Natural killer cell (primary cell): Measurements from ENCODE around the gene GOLGA6L4. TPM values are rescaled to one million over a fixed set of nuclear protein-coding genes. Genes with fewer than 3 reads are reported as not detected.
"Not testable (repeated sequence)": the region's sequence is repeated elsewhere in the genome, so short reads cannot be mapped to it uniquely, and the experiment has no call there.

ENCODE experiments used
- ATAC-seq, 3 donors: fragments of 150-1000 bp in 2 of 3; fragments of 200-7000 bp in 1 of 3; cut with Tn5 transposase; 1 replicate in 1 of 3; 2 replicates in 2 of 3; pipeline ENCODE4 v1.10.0; 2021; ENCODE audit warnings: mild to moderate bottlenecking in 2 of 3, moderate library complexity in 2 of 3
- DNase-seq, 2 donors: peaks; one replicate each; pipeline versions ENCODE4 v3.0.0 to v3.0.0-alpha.2; 2013 to 2021; ENCODE audit warnings: mixed read lengths in 1 of 2
- H3K27ac ChIP-seq: one replicate; pipeline ENCODE4 v1.5.1; 2013; ENCODE audit warnings: mild to moderate bottlenecking, low read length
- H3K27me3 ChIP-seq: one replicate; pipeline ENCODE4 v1.6.1; 2013; ENCODE audit warnings: low read length; ENCODE audit not compliant: control insufficient read depth, insufficient read depth
- H3K36me3 ChIP-seq: one replicate; pipeline ENCODE4 v1.6.1; 2013; ENCODE audit warnings: low read length; ENCODE audit not compliant: control insufficient read depth, insufficient read depth
- H3K4me1 ChIP-seq: one replicate; pipeline ENCODE4 v1.6.1; 2013; ENCODE audit warnings: low read length; ENCODE audit not compliant: control insufficient read depth, insufficient read depth
- H3K4me3 ChIP-seq: one replicate; pipeline ENCODE4 v1.5.1; 2013; ENCODE audit warnings: low read length
- H3K9me3 ChIP-seq: one replicate; pipeline ENCODE4 v1.6.1; 2013; ENCODE audit warnings: low read length; ENCODE audit not compliant: control insufficient read depth, insufficient read depth
- H3K27ac Mint-ChIP-seq, 2 donors: one replicate each; pipeline ENCODE4 v1.8.0; 2022; ENCODE audit warnings: mild to moderate bottlenecking in 2 of 2, mixed read lengths in 2 of 2, moderate library complexity in 1 of 2
- H3K27me3 Mint-ChIP-seq, 2 donors: one replicate each; pipeline ENCODE4 v1.8.0; 2022; ENCODE audit warnings: low read depth in 2 of 2, mixed read lengths in 2 of 2
- H3K36me3 Mint-ChIP-seq: one replicate; pipeline ENCODE4 v1.8.0; 2022; ENCODE audit warnings: mixed read lengths
- H3K4me1 Mint-ChIP-seq, 2 donors: one replicate each; pipeline ENCODE4 v1.8.0; 2022; ENCODE audit warnings: mixed read lengths in 2 of 2
- H3K4me3 Mint-ChIP-seq: one replicate; pipeline ENCODE4 v1.8.0; 2022; ENCODE audit warnings: mild to moderate bottlenecking, moderate library complexity, mixed read lengths
- H3K9me3 Mint-ChIP-seq, 2 donors: one replicate each; pipeline ENCODE4 v1.8.0; 2022; ENCODE audit warnings: mixed read lengths in 2 of 2
- WGBS: methylation state at CpG from one replicate; pipeline ENCODE4 v1.1.7; 2013; ENCODE audit warnings: missing lambda C conversion rate; ENCODE audit not compliant: insufficient coverage; 5-methylcytosine and 5-hydroxymethylcytosine counted together
- intact Hi-C: fragments of 100-400 bp; cut with micrococcal nuclease; formaldehyde crosslinking; loops from one replicate; pipeline ENCODE4 v1.14.2; 2022
- total RNA-seq, 4 donors: library from RNA; stranded (reverse); fragments of 120-200 nt in 1 of 4; gene quantifications; one replicate each; pipeline versions ENCODE4 v1.2.3 to v1.2.4, GENCODE V29; 2013 to 2022

The GOLGA6L4 gene
- total RNA-seq: 1 to 10 TPM; 3.7 to 4.4 (median 4.1) TPM
- total RNA-seq (2013): 4.3 TPM

DNA sequence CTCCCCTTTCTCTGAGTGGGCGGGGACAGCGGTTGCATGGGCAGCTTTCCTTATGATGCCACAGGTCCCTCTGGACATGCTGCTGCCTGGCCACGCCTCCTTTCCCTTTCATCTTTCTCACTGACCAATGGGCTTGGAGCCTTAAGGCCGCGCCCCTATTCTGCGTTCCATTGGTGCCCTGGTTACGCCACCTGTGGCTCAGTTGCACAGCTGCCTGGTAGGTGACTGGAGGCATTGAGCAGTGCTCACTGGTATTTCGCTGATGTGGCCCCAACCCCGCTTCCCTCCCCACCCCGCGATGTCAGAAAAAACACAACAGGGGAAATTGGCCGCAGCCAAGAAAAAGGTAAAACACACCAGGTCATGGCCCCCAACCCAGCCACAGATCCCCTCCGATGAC, at the start of gene GOLGA6L4:
Gene GOLGA6L4 (plus strand): TSS at position 201 of the 400 bp plus-strand sequence. CDS start 62 bp downstream, at position 263.
- H3K27ac Mint-ChIP-seq, H3K4me1 ChIP-seq, H3K9me3 Mint-ChIP-seq, H3K27me3 ChIP-seq, H3K36me3 Mint-ChIP-seq, ATAC-seq, H3K4me1 Mint-ChIP-seq, H3K4me3 Mint-ChIP-seq, H3K9me3 ChIP-seq, DNase-seq, H3K36me3 ChIP-seq, H3K27ac ChIP-seq, H3K27me3 Mint-ChIP-seq, H3K4me3 ChIP-seq, intact Hi-C loops: not testable (repeated sequence)
- WGBS: no CpG with 5 or more reads among the region's 13 CpGs

- H3K4me3 Mint-ChIP-seq, H3K27me3 Mint-ChIP-seq, H3K9me3 ChIP-seq, H3K27ac ChIP-seq, H3K27me3 ChIP-seq, H3K36me3 ChIP-seq, DNase-seq, H3K4me1 Mint-ChIP-seq, H3K4me1 ChIP-seq, H3K36me3 Mint-ChIP-seq, H3K27ac Mint-ChIP-seq, intact Hi-C loops, ATAC-seq, H3K4me3 ChIP-seq, H3K9me3 Mint-ChIP-seq: not testable (repeated sequence)
- WGBS: no CpG with 5 or more reads among the region's 5 CpGs
Observed at GRCh38 chr15:84192982-84193381, 42.6 kb upstream of the GOLGA6L4 start.

DNA sequence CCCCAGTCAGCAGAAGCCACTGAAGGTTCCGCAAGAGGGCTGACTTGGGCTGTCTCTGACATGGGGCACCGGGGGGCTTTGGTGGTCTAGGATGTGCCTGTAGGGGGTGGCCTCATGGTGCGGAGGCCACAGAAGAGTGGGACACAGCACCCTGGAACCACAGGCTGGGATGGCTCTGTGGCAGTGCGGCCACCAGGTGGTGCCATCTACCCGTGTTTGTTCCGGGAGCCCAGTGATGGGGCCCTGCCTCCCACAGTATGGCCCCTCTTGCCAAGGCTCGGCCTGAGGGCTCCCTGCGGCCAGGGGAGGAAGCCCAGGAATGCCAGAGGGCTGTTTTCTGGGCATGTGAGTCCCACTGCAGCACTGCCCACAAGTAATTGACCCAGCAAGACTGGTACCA, 40.0 kb upstream of the GOLGA6L4 start:
- ATAC-seq: peak; percentile 78 to 94 (median 90)
- H3K36me3 ChIP-seq, H3K27me3 ChIP-seq, H3K27me3 Mint-ChIP-seq, H3K4me3 Mint-ChIP-seq, intact Hi-C loops, H3K36me3 Mint-ChIP-seq, H3K27ac ChIP-seq, H3K4me3 ChIP-seq, DNase-seq, H3K9me3 ChIP-seq, H3K4me1 Mint-ChIP-seq, H3K9me3 Mint-ChIP-seq, H3K27ac Mint-ChIP-seq, H3K4me1 ChIP-seq: not testable (repeated sequence)
- WGBS: no CpG with 5 or more reads among the region's 8 CpGs

DNA sequence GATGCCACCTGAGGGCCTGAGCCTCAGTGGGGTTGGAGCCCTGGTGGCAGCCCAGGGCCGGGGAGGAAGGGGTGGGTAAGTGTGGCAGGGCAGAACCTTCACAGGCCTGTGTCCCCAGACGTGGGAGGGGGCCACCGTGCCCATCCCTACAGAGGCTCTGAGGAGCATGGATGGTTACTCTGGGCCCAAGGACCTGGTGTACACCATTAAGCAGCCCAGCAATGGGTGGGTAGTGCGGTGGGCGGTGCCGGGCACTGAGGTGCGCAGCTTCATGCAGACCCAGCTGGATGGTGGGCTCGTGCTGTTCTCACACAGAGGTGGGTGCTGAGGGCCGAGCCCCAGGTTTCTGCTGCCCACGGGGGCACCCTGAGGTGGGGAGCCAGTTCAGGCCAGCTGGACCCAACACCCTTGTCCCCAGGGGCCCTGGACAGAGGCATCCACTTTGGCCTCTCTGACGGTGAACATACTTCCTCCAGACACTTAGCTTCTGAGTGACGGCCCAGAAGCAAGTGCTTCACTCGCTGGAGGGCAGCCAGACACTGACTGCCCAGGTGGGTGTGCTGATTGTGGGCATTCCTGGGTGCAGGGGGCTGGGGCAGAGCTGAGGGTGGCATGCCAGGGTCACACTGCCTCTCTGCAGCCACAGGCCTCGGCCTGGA, 38.9 kb upstream of the GOLGA6L4 start:
- no CpG with 5 or more reads among the region's 14 CpGs for WGBS
- DNase-seq, H3K27me3 ChIP-seq, H3K36me3 Mint-ChIP-seq, ATAC-seq, H3K27me3 Mint-ChIP-seq, H3K4me3 Mint-ChIP-seq, H3K4me1 Mint-ChIP-seq, H3K27ac Mint-ChIP-seq, H3K4me1 ChIP-seq, intact Hi-C loops, H3K27ac ChIP-seq, H3K9me3 Mint-ChIP-seq, H3K4me3 ChIP-seq, H3K36me3 ChIP-seq, H3K9me3 ChIP-seq: not testable (repeated sequence)

GRCh38 chr15:84199865-84200264, 35.7 kb upstream of the GOLGA6L4 start:
- H3K27ac Mint-ChIP-seq, H3K9me3 Mint-ChIP-seq, H3K27me3 Mint-ChIP-seq, intact Hi-C loops, H3K9me3 ChIP-seq, H3K4me1 Mint-ChIP-seq, H3K36me3 ChIP-seq, H3K4me3 ChIP-seq, H3K4me3 Mint-ChIP-seq, H3K27ac ChIP-seq, H3K36me3 Mint-ChIP-seq, H3K27me3 ChIP-seq, DNase-seq, H3K4me1 ChIP-seq, ATAC-seq: not testable (repeated sequence)
- no CpG with 5 or more reads among the region's 16 CpGs for WGBS

GRCh38 chr15:84246441-84246840, 10.9 kb downstream of the GOLGA6L4 start:
- H3K4me1 ChIP-seq, H3K27ac Mint-ChIP-seq, ATAC-seq, H3K4me3 ChIP-seq, H3K36me3 ChIP-seq, intact Hi-C loops, H3K27me3 Mint-ChIP-seq, H3K4me3 Mint-ChIP-seq, H3K27me3 ChIP-seq, H3K9me3 ChIP-seq, H3K4me1 Mint-ChIP-seq, H3K9me3 Mint-ChIP-seq, H3K27ac ChIP-seq, H3K36me3 Mint-ChIP-seq: not testable (repeated sequence)
- 20% methylated on average over 2 of the region's 7 CpGs for WGBS
- DNase-seq: peak in 1 of 2 donors; percentile 17
